WTC11 (cell line): ENCODE data around the gene ANKRD27. TPM values are rescaled to one million over a fixed set of nuclear protein-coding genes. Genes with fewer than 3 reads are reported as not detected.

ENCODE experiments used
- ATAC-seq: fragments of 200-7000 bp; cut with Tn5 transposase; 2 replicates; pipeline ENCODE4 v1.10.0; 2021; ENCODE audit warnings: mild to moderate bottlenecking, moderate library complexity
- CTCF ChIA-PET: fragments of 300-600 bp; sonication (Branson Sonifier 250); formaldehyde crosslinking; loops from one replicate; lab custom pipeline; 2021; ENCODE audit warnings: antibody characterized with exemption; lab: Charles Lee
- POLR2A ChIA-PET: fragments of 350-600 bp; sonication (Branson Sonifier 250); formaldehyde crosslinking; loops from one replicate; lab custom pipeline; 2021; ENCODE audit warnings: antibody characterized with exemption; lab: Charles Lee
- DNase-seq: peaks from one replicate; pipeline ENCODE4 v3.0.0; 2021; ENCODE audit warnings: low spot score
- H3K27ac Mint-ChIP-seq: 2 replicates; pipeline ENCODE4 v1.8.0; 2021; ENCODE audit warnings: mixed read lengths
- H3K27me3 Mint-ChIP-seq: 2 replicates; pipeline ENCODE4 v1.8.0; 2021; ENCODE audit warnings: low read depth, mild to moderate bottlenecking, moderate library complexity, mixed read lengths
- H3K36me3 Mint-ChIP-seq: 2 replicates; pipeline ENCODE4 v1.8.0; 2021; ENCODE audit warnings: mixed read lengths
- H3K4me1 Mint-ChIP-seq: 2 replicates; pipeline ENCODE4 v1.8.0; 2022; ENCODE audit warnings: mixed read lengths
- H3K4me3 Mint-ChIP-seq: 2 replicates; pipeline ENCODE4 v1.8.0; 2021; ENCODE audit warnings: mild to moderate bottlenecking, moderate library complexity, mixed read lengths
- H3K9me3 Mint-ChIP-seq: 2 replicates; pipeline ENCODE4 v1.8.0; 2021; ENCODE audit warnings: mixed read lengths
- FOXK1 ChIP-seq: sonication (generic); formaldehyde crosslinking; IDR thresholded peaks from 2 replicates; pipeline ENCODE4 v1.8.0; 2022; ENCODE audit warnings: mild to moderate bottlenecking, moderate library complexity, missing genetic modification reagents
- HMGA2 ChIP-seq: fragments of 250-450 bp; sonication (Bioruptor Pico); IDR thresholded peaks from 2 replicates; pipeline ENCODE4 v1.4.0; 2021; ENCODE audit warnings: mild to moderate bottlenecking, moderate library complexity
- JUN ChIP-seq: sonication (generic); formaldehyde crosslinking; IDR thresholded peaks from 2 replicates; pipeline ENCODE4 v1.8.0; 2023; ENCODE audit warnings: mild to moderate bottlenecking, missing genetic modification reagents
- MXD4 ChIP-seq: fragments of 250-450 bp; sonication (Bioruptor Pico); IDR thresholded peaks from 2 replicates; pipeline ENCODE4 v1.8.0; 2021; ENCODE audit warnings: mild to moderate bottlenecking, moderate library complexity, borderline replicate concordance
- NFATC4 ChIP-seq: fragments of 250-450 bp; sonication (Bioruptor Pico); IDR thresholded peaks from 2 replicates; pipeline ENCODE4 v1.9.0; 2021; ENCODE audit warnings: mild to moderate bottlenecking
- SMAD3 ChIP-seq: sonication (generic); formaldehyde crosslinking; IDR thresholded peaks from 2 replicates; pipeline ENCODE4 v1.8.0; 2022; ENCODE audit warnings: missing genetic modification reagents, mild to moderate bottlenecking, borderline replicate concordance
- TCF7 ChIP-seq: sonication (generic); formaldehyde crosslinking; IDR thresholded peaks from 2 replicates; pipeline ENCODE4 v1.8.0; 2022; ENCODE audit warnings: mild to moderate bottlenecking, low read depth, missing genetic modification reagents, moderate library complexity
- TEAD4 ChIP-seq: sonication (generic); formaldehyde crosslinking; IDR thresholded peaks from 2 replicates; pipeline ENCODE4 v1.8.0; 2022; ENCODE audit warnings: mild to moderate bottlenecking, missing genetic modification reagents
- ZNF396 ChIP-seq: fragments of 250-450 bp; sonication (Bioruptor Pico); IDR thresholded peaks from 2 replicates; pipeline ENCODE4 v1.8.0; 2021; ENCODE audit warnings: mild to moderate bottlenecking, moderate library complexity, borderline replicate concordance
- ZNF671 ChIP-seq: fragments of 250-450 bp; sonication (Bioruptor Pico); IDR thresholded peaks from 2 replicates; pipeline ENCODE4 v1.8.0; 2021; ENCODE audit warnings: mild to moderate bottlenecking
- total RNA-seq: library from RNA; stranded (reverse); gene quantifications from 3 replicates; pipeline ENCODE4 v1.2.3, GENCODE V29; 2021
- TF ChIP-seq, protein P1 (sequence below): sonication (generic); formaldehyde crosslinking; IDR thresholded peaks from 2 replicates; pipeline ENCODE4 v1.8.1; 2023; ENCODE audit warnings: mild to moderate bottlenecking, missing genetic modification reagents
- TF ChIP-seq, protein P2 (sequence below): sonication (generic); formaldehyde crosslinking; IDR thresholded peaks from 2 replicates; pipeline ENCODE4 v1.8.1; 2022; ENCODE audit warnings: low read depth, mild to moderate bottlenecking, moderate library complexity, missing genetic modification reagents, borderline replicate concordance
- TF ChIP-seq, protein P3 (sequence below): sonication (generic); formaldehyde crosslinking; IDR thresholded peaks from 2 replicates; pipeline ENCODE4 v1.8.1; 2023; ENCODE audit warnings: mild to moderate bottlenecking, missing genetic modification reagents
- TF ChIP-seq, protein P4 (sequence below): fragments of 250-450 bp; sonication (Bioruptor Pico); IDR thresholded peaks from 2 replicates; pipeline ENCODE4 v1.8.0; 2021; ENCODE audit warnings: mild to moderate bottlenecking
- TF ChIP-seq, protein P5 (sequence below): sonication (generic); formaldehyde crosslinking; IDR thresholded peaks from 2 replicates; pipeline ENCODE4 v1.8.1; 2022; ENCODE audit warnings: mild to moderate bottlenecking, moderate library complexity, missing genetic modification reagents
- TF ChIP-seq, protein P6 (sequence below): sonication (generic); formaldehyde crosslinking; IDR thresholded peaks from 2 replicates; pipeline ENCODE4 v1.8.1; 2023; ENCODE audit warnings: mild to moderate bottlenecking, missing genetic modification reagents, moderate library complexity
- TF ChIP-seq, protein P7 (sequence below): fragments of 250-450 bp; sonication (Bioruptor Pico); conservative IDR thresholded peaks from 2 replicates; pipeline ENCODE4 v1.9.0; 2021; ENCODE audit warnings: mild to moderate bottlenecking
- TF ChIP-seq, protein P8 (sequence below): sonication (generic); formaldehyde crosslinking; conservative IDR thresholded peaks from 2 replicates; pipeline ENCODE4 v1.8.1; 2022; ENCODE audit warnings: mild to moderate bottlenecking, missing genetic modification reagents
- TF ChIP-seq, protein P9 (sequence below): fragments of 200-600 bp; IDR thresholded peaks from 2 replicates; pipeline ENCODE4 v1.8.0; 2022; ENCODE audit warnings: antibody characterized with exemption

Gene ANKRD27
- total RNA-seq, 1 experiment from 2014 or later: 48.6 TPM

DNA sequence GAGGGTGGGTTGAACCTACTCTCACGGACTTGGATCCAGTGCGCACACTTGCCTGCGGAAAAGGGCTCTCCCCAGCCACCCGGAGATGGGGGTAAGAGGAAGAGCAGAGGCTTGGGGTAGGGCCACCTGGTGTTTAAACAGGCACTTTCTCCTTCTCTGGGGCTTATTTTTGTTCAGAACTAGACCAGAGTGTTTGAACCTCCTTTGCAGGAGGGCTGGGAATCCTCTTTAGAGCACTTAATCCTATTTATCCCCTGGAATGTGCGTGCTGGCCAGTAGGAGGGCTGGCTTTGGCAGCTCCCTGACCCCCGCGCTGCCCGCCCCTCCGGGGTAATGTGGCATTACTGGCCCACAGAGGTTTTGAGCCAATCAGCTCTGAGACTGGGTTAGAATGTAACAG, 2.7 kb upstream of the ANKRD27 start:
- H3K36me3 Mint-ChIP-seq: no peaks in the 10 kb centered on the region; the same call in 1 of the 2 replicates
- TF ChIP-seq, protein P1, sequence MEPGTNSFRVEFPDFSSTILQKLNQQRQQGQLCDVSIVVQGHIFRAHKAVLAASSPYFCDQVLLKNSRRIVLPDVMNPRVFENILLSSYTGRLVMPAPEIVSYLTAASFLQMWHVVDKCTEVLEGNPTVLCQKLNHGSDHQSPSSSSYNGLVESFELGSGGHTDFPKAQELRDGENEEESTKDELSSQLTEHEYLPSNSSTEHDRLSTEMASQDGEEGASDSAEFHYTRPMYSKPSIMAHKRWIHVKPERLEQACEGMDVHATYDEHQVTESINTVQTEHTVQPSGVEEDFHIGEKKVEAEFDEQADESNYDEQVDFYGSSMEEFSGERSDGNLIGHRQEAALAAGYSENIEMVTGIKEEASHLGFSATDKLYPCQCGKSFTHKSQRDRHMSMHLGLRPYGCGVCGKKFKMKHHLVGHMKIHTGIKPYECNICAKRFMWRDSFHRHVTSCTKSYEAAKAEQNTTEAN: no peak
- TF ChIP-seq, protein P2, sequence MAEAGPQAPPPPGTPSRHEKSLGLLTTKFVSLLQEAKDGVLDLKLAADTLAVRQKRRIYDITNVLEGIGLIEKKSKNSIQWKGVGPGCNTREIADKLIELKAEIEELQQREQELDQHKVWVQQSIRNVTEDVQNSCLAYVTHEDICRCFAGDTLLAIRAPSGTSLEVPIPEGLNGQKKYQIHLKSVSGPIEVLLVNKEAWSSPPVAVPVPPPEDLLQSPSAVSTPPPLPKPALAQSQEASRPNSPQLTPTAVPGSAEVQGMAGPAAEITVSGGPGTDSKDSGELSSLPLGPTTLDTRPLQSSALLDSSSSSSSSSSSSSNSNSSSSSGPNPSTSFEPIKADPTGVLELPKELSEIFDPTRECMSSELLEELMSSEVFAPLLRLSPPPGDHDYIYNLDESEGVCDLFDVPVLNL (CRISPR knock-in tag): no peak
- TF ChIP-seq ZNF396 (CRISPR knock-in tag): no peak
- TF ChIP-seq, protein P3, sequence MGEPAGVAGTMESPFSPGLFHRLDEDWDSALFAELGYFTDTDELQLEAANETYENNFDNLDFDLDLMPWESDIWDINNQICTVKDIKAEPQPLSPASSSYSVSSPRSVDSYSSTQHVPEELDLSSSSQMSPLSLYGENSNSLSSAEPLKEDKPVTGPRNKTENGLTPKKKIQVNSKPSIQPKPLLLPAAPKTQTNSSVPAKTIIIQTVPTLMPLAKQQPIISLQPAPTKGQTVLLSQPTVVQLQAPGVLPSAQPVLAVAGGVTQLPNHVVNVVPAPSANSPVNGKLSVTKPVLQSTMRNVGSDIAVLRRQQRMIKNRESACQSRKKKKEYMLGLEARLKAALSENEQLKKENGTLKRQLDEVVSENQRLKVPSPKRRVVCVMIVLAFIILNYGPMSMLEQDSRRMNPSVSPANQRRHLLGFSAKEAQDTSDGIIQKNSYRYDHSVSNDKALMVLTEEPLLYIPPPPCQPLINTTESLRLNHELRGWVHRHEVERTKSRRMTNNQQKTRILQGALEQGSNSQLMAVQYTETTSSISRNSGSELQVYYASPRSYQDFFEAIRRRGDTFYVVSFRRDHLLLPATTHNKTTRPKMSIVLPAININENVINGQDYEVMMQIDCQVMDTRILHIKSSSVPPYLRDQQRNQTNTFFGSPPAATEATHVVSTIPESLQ (CRISPR knock-in tag): no peak
- TF ChIP-seq, protein P4, sequence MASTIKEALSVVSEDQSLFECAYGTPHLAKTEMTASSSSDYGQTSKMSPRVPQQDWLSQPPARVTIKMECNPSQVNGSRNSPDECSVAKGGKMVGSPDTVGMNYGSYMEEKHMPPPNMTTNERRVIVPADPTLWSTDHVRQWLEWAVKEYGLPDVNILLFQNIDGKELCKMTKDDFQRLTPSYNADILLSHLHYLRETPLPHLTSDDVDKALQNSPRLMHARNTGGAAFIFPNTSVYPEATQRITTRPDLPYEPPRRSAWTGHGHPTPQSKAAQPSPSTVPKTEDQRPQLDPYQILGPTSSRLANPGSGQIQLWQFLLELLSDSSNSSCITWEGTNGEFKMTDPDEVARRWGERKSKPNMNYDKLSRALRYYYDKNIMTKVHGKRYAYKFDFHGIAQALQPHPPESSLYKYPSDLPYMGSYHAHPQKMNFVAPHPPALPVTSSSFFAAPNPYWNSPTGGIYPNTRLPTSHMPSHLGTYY (CRISPR knock-in tag): no peak
- no peak for TF ChIP-seq HMGA2 (CRISPR knock-in tag)
- TF ChIP-seq, protein P5, sequence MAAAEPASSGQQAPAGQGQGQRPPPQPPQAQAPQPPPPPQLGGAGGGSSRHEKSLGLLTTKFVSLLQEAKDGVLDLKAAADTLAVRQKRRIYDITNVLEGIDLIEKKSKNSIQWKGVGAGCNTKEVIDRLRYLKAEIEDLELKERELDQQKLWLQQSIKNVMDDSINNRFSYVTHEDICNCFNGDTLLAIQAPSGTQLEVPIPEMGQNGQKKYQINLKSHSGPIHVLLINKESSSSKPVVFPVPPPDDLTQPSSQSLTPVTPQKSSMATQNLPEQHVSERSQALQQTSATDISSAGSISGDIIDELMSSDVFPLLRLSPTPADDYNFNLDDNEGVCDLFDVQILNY (CRISPR knock-in tag): no peak
- TF ChIP-seq JUN (CRISPR knock-in tag): no peak
- no peak for TF ChIP-seq MXD4 (CRISPR knock-in tag)
- no peak for TF ChIP-seq SMAD3 (CRISPR knock-in tag)
- TF ChIP-seq, protein P6, sequence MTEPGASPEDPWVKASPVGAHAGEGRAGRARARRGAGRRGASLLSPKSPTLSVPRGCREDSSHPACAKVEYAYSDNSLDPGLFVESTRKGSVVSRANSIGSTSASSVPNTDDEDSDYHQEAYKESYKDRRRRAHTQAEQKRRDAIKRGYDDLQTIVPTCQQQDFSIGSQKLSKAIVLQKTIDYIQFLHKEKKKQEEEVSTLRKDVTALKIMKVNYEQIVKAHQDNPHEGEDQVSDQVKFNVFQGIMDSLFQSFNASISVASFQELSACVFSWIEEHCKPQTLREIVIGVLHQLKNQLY: no peak
- TF ChIP-seq TCF7 (CRISPR knock-in tag): no peak
- TF ChIP-seq, protein P7, sequence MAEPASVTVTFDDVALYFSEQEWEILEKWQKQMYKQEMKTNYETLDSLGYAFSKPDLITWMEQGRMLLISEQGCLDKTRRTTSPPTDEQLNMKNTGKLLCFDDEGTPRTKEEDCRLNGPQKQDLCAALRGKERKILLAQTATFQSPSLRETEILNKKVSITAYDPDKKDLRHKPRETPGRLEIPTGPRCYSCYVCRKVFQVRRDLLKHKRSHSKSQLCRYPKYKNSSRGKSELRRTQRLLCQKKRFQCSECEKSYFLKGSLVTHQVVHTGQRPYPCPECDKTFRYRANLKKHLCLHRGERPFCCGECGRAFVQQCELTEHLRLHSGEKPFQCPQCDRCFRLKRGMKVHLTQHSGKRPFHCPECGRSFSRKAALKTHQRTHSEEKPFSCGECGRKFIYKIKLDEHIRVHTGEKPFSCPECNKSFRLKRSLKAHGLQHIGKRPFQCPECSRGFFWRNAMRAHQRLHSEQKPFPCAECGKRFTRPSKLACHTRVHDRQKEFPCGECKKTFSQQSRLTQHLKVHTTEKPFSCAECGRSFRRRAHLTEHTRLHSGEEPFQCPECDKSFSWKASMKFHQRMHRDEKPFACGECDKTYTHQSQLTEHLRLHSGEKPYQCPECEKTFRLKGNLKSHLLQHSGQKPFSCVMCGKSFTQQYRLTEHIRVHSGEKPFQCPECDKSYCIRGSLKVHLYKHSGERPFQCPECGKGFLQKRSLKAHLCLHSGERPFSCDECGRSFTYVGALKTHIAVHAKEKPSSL (CRISPR knock-in tag): no peak
- TF ChIP-seq TEAD4 (CRISPR knock-in tag): no peak
- no peak for TF ChIP-seq ZNF671 (CRISPR knock-in tag)
- TF ChIP-seq, protein P8, sequence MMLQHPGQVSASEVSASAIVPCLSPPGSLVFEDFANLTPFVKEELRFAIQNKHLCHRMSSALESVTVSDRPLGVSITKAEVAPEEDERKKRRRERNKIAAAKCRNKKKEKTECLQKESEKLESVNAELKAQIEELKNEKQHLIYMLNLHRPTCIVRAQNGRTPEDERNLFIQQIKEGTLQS (CRISPR knock-in tag): no peak
- TF ChIP-seq NFATC4 (CRISPR knock-in tag): no peak
- no peak for TF ChIP-seq FOXK1 (CRISPR knock-in tag)
- TF ChIP-seq, protein P9, sequence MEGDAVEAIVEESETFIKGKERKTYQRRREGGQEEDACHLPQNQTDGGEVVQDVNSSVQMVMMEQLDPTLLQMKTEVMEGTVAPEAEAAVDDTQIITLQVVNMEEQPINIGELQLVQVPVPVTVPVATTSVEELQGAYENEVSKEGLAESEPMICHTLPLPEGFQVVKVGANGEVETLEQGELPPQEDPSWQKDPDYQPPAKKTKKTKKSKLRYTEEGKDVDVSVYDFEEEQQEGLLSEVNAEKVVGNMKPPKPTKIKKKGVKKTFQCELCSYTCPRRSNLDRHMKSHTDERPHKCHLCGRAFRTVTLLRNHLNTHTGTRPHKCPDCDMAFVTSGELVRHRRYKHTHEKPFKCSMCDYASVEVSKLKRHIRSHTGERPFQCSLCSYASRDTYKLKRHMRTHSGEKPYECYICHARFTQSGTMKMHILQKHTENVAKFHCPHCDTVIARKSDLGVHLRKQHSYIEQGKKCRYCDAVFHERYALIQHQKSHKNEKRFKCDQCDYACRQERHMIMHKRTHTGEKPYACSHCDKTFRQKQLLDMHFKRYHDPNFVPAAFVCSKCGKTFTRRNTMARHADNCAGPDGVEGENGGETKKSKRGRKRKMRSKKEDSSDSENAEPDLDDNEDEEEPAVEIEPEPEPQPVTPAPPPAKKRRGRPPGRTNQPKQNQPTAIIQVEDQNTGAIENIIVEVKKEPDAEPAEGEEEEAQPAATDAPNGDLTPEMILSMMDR: no peak
- TF ChIP-seq, all 79 proteins: peak for 0
- ChIA-PET POLR2A (interaction anchor here (0.7 kb wide), 1 partner anchor 8 kb away, joined by 3 read pairs; no protein-coding TSS in a partner anchor), CTCF (interaction anchor here (0.5 to 3.9 kb wide), 6 partner anchors 13 to 141 kb away, joined by 3 to 15 read pairs (median 4); partner anchors contain the start of gene NUDT19)
- peak overlapping the region; percentile 52 for H3K4me3 Mint-ChIP-seq
- DNase-seq: peak; percentile 30
- ATAC-seq: no peak
- H3K9me3 Mint-ChIP-seq: no peaks in the 10 kb centered on the region
- peaks cover 23% of the 10 kb centered on the region for H3K4me1 Mint-ChIP-seq
- H3K27me3 Mint-ChIP-seq: peaks cover 41% of the 10 kb centered on the region
- H3K27ac Mint-ChIP-seq: no peak overlapping the region
